GM12873 (cell line): ENCODE data around the gene SLC44A1.

Experiments
- CTCF ChIP-seq: IDR thresholded peaks from 2 replicates; pipeline ENCODE4 v1.5.1; 2012; ENCODE audit warnings: low read depth, mild to moderate bottlenecking, moderate library complexity, low read length, control low read depth; ENCODE audit not compliant: insufficient read depth; ENCODE audit errors: missing control alignments

SLC44A1 gene

GRCh38 chr9:105432247-105432842, 187.9 kb downstream of the SLC44A1 start:
- TF ChIP-seq CTCF: no peak

GRCh38 chr9:105435453-105435852, 191.0 kb downstream of the SLC44A1 start:
- TF ChIP-seq CTCF: no peak

- TF ChIP-seq CTCF: no peak
These were observed 192.3 kb downstream of the SLC44A1 start for GRCh38 chr9:105436783-105437182.

GRCh38 chr9:105437704-105438103, 193.3 kb downstream of the SLC44A1 start:
- no peak for TF ChIP-seq CTCF

- no peak for TF ChIP-seq CTCF
These were observed 193.8 kb downstream of the SLC44A1 start for GRCh38 chr9:105438141-105438806.

GRCh38 chr9:105439428-105439827, 195.0 kb downstream of the SLC44A1 start:
- no peak for TF ChIP-seq CTCF

- TF ChIP-seq CTCF: no peak
These were observed 197.2 kb downstream of the SLC44A1 start for GRCh38 chr9:105441616-105442160.
